ENCODE data around the gene CSNK2B. TPM values are rescaled to one million over a fixed set of nuclear protein-coding genes. Genes with fewer than 3 reads are reported as not detected.
A peak's percentile ranks its signal among the peaks of the same experiment; 100 is the strongest.

Gene CSNK2B
- 100 to 1,000 TPM; 155 to 171 TPM for total RNA-seq
- polyA plus RNA-seq (2013, experiment 1 of 2) = 227 TPM
- polyA plus RNA-seq (2013, experiment 2 of 2) = 191 TPM
- long read RNA-seq, experiment 1, transcript CSNK2B-203 (7 exons, 948 nt) = major isoform, 101 of 121 reads
- long read RNA-seq, experiment 1, partial matches to known transcripts = 9 of 121 reads
- long read RNA-seq, experiment 1, other reads (novel, unspliced or antisense) = 10 of 121 reads
- long read RNA-seq, experiment 2, transcript CSNK2B-203 (7 exons, 948 nt) = major isoform, 63 of 67 reads
- long read RNA-seq, experiment 2, partial matches to known transcripts = 2 of 67 reads
- long read RNA-seq, experiment 2, other reads (novel, unspliced or antisense) = 0 of 67 reads
- long read RNA-seq, experiment 3, transcript CSNK2B-203 (7 exons, 948 nt) = major isoform, 99 of 121 reads
- long read RNA-seq, experiment 3, partial matches to known transcripts = 11 of 121 reads
- long read RNA-seq, experiment 3, other reads (novel, unspliced or antisense) = 4 of 121 reads
- long read RNA-seq, experiment 4, transcript CSNK2B-203 (7 exons, 948 nt) = major isoform, 271 of 285 reads
- long read RNA-seq, experiment 4, partial matches to known transcripts = 2 of 285 reads
- long read RNA-seq, experiment 4, other reads (novel, unspliced or antisense) = 10 of 285 reads

GRCh38 chr6:31665501-31666336, at the start of gene CSNK2B:
Gene CSNK2B (plus strand): TSS chr6:31666080. CDS start chr6:31666832, 752 bp downstream.
- Histone ChIP-seq H3K27me3 (ENCODE audit: control insufficient read depth, insufficient read depth, low read length, poor library complexity, severe bottlenecking) (no peaks in the 10 kb centered on the region), H3K36me3 (ENCODE audit: control insufficient read depth, insufficient read depth, low read length) (peaks cover 61% of the 10 kb centered on the region), H3K9ac (ENCODE audit: extremely low read depth, low read length, poor library complexity, severe bottlenecking) (peak within 1 kb of the TSS; percentile 86), H3K27ac (ENCODE audit: low read depth, low read length) (peak within 1 kb of the TSS; percentile 86), H3K4me1 (ENCODE audit: control insufficient read depth, insufficient read depth, low read length) (peaks cover 3% of the 10 kb centered on the region), H3K4me3 (ENCODE audit: low read length) (peak within 1 kb of the TSS; percentile 96), H3K9me3 (ENCODE audit: control insufficient read depth, low read length) (no peaks in the 10 kb centered on the region)
- Mint-ChIP-seq H3K27me3 (ENCODE audit: insufficient read depth) (no peaks in the 10 kb centered on the region), H3K9me3 (no peaks in the 10 kb centered on the region), H3K4me3 (peak within 1 kb of the TSS; percentile 97), H3K36me3 (ENCODE audit: low read depth) (peaks cover 66% of the 10 kb centered on the region), H3K27ac (peak within 1 kb of the TSS; percentile 99), H3K4me1 (peaks cover 29% of the 10 kb centered on the region)
- TF ChIP-seq CTCF (conservative IDR thresholded peaks at IDR 0.05) = no peak
- peak; percentile 99 for DNase-seq
- 0 to 1% methylated on average over 21 to 63 of the region's 63 CpGs for WGBS, 2 experiments (ENCODE audit: insufficient coverage in 1 of 2, insufficient read length in 1 of 2)

- no peaks in the 10 kb centered on the region for H3K27me3 ChIP-seq (ENCODE audit: control insufficient read depth, insufficient read depth, low read length, poor library complexity, severe bottlenecking)
- Mint-ChIP-seq H3K4me3 (no peak overlapping the region), H3K36me3 (ENCODE audit: low read depth) (peaks cover 6% of the 10 kb centered on the region), H3K9me3 (no peaks in the 10 kb centered on the region), H3K4me1 (peaks cover 16% of the 10 kb centered on the region), H3K27ac (no peak overlapping the region), H3K27me3 (ENCODE audit: insufficient read depth) (no peaks in the 10 kb centered on the region)
- peaks cover 1% of the 10 kb centered on the region for H3K36me3 ChIP-seq (ENCODE audit: control insufficient read depth, insufficient read depth, low read length)
- DNase-seq = no peak
- H3K4me3 ChIP-seq (ENCODE audit: low read length) = no peak overlapping the region
- no peak overlapping the region for H3K9ac ChIP-seq (ENCODE audit: extremely low read depth, low read length, poor library complexity, severe bottlenecking)
- WGBS, 2 experiments (ENCODE audit: insufficient coverage in 1 of 2, insufficient read length in 1 of 2) = 90% methylated on average over 2 of the region's 2 CpGs
- no peaks in the 10 kb centered on the region for H3K4me1 ChIP-seq (ENCODE audit: control insufficient read depth, insufficient read depth, low read length)
- no peak for TF ChIP-seq CTCF (conservative IDR thresholded peaks at IDR 0.05)
- H3K9me3 ChIP-seq (ENCODE audit: control insufficient read depth, low read length) = no peaks in the 10 kb centered on the region
- H3K27ac ChIP-seq (ENCODE audit: low read depth, low read length) = no peak overlapping the region
Measured at GRCh38 chr6:31617010-31617409, 48.9 kb upstream of the CSNK2B start.

Data from endodermal cell (in vitro differentiated cells).